ENCODE data around the gene TSPAN15.
"Not testable (repeated sequence)": the region's sequence is repeated elsewhere in the genome, so short reads cannot be mapped to it uniquely, and the experiment has no call there.

Gene TSPAN15

DNA sequence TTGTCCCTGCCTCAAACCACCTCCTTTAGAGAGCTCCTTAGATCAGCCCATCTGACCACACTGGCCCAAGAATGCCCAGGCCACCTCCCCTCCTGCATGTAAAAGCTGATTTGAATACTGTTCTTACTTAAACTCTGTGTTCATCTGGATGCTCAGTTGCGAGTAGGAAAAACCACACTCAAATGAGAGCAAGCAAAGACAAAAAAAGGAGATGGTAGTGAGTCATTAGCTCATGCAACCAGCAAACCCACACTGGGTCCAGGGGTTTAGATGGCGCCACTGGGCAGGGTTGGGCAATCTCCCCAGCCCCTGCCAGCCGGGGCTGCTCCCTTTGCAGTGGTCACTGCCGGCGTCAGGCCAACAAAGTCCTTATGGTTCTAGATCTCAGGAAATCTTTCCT lies 32.7 kb downstream of the TSPAN15 start:
- no peak for DNase-seq

DNA sequence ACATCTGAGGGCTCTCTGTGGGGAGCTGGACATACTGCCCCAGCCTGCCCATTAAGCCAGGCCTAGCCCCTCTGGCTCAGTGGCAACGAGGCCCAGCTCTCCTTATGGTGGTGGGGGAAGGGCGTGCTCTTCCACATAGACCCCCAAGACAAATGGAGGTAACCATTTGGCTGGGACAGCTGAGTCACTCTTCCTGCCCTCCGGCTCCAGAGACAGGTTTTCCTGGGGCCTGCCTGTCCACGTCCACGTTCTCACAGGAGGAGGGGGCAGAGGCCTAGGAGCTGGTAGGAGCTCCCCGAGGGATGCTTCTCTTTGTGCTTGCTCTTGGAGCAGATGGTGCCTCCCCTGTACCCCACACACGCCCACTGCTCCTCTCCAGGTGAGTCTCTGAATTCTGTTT lies 33.5 kb downstream of the TSPAN15 start:
- DNase-seq = no peak

DNA sequence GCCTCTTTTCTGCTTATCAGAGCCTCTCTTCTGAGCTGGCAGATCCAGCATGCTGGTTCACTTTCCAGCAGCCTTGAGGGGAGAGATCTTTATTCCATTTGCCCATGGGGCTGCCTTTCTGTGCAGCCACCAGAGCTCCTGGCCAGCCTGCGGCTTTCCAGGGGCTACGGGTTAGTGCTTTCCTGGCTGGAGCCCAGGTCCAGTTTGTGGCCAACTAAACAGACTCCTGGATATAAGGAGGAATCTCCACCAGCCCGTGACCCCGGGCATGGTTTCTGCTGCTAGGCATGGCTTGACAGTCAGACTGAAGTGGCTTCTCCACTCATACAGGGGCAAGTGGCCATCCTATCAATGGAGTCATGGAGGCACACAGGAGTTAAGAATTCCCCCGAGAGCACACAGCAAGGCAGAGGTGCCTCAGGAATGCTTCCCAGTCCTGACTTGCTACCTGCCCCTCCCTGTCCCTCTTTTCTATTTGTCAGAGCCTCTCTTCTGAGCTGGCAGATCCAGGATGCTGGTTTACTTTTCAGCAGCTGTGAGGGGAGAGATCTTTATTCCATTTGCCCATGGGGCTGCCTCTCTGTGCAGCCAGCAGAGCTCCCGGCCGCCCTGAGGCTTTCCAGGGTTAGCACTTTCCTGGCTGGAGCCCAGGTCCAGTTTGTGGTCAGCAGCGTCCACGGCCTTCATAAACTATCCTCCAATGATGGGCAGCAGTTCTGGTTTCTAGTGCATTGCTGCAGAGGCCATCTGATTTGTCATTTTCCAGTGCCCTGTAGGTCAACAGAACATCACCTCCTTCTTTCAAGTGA lies 35.9 kb downstream of the TSPAN15 start:
- DNase-seq = no peak

DNA sequence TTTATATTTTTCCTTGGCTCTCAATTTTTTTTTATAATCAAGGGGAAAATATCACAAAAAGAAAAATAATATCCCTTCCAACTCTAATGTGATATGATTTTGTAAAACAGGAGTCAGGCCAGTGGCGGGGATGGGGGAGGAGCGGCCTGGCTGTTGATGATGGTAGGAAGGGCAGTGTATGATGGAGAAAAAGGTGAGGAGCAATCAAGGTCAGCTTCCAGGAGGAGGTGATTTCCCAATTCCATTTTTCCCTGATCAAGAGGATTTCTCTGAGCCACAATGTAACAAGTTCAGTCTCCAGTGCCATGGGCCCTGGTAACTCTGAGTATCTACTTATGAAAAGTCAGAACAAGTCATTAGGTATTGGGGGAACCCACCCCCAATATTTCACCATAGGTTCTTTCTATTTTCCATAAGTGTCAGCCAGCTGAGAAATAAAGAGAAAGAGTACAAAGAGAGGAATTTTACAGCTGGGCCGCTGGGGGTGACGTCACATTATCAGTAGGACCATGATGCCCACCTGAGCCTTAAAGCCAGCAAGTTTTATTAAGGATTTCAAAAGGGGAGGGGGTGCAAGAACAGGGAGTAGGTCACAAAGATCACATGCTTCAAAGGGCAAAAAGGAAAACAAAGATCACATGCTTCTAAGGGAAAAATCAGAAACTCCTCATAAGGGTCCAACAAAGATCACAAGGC lies 37.0 kb downstream of the TSPAN15 start:
- not testable (repeated sequence) for DNase-seq

- DNase-seq = not testable (repeated sequence)
These were observed 37.6 kb downstream of the TSPAN15 start for GRCh38 chr10:69488856-69489255.

DNA sequence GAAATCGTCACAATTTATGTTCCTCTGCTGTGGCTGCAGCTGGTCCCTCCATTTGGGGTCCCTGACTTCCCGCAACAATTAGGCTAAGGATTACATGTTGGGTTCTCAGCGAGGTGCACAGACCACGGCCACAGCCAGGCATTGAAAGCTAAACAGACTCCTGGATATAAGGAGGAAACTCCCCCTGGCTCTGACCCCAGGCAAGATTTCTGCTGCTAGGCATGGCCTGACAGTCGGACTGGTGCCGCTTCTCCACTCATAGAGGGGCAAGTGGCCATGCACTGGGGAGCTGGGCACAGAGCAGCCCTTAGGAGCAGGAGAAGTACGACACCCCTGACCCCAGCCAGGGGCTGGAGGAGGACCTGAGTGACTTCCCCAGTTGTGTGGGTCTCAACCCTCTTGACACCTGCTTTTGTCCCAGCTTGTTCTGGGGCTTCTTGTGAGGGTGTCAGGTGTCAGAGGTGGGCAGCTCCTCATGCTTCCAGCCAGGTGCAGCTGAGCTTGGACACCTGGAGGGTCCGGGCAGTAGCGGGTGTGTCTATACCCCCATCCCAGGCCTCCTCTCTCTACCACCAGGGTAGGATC lies 38.3 kb downstream of the TSPAN15 start:
- no peak for DNase-seq

- no peak for DNase-seq
These were observed 39.6 kb downstream of the TSPAN15 start for GRCh38 chr10:69490876-69491275.

GRCh38 chr10:69491611-69492010 lies 40.3 kb downstream of the TSPAN15 start:
- no peak for DNase-seq

GRCh38 chr10:69492091-69492745 lies 41.0 kb downstream of the TSPAN15 start:
- peak in 37 of 56 donors; percentile 27 to 79 (median 52) for DNase-seq

- DNase-seq = no peak
These were observed 41.6 kb downstream of the TSPAN15 start for GRCh38 chr10:69492746-69493462.

DNA sequence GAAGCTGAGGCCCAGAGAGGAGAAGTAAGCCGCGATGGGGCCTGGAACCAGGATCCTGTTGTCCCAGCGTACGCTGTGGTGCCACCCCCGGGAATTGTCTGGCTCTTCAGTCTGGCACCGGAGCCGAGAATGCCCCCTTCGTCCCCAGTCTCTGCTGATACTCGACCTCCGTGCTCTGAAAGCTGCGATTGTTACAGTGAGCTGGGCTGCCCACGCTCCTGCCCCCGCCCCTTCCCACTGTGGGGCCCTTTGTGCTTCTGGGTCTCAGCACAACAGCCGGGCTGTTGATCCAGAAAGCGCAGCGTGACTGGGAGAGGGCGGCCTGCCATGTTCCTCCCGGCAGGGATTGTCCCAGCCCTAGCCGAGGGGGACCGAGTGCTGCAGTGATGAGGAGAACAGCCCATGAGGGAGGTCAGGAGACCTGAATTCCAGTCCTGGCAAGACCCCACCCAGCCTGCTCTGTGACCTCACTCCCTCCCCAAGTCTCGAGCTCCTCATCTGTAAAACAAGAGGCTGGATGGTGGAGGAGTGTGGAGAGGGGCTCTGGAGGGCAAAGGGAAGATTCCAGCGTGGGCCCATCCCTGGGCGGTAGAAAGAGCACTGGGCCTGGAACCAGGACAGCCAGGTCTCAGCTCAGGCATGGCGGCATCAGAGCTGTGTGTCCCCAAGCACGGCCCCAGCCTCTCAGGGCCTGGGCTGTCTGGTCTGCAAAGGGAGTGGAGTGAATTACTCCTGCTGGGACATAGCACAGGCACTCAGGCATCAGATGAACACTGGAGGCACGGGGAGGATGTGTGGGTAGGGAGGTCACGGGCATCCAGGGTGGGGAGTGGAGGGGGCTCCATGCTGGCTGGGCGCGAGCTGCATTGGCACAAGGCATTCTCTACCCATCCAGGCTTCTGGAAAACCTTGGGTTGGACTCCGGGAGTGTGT lies 43.6 kb downstream of the TSPAN15 start:
- peak; percentile 45 to 98 (median 91) for DNase-seq

DNA sequence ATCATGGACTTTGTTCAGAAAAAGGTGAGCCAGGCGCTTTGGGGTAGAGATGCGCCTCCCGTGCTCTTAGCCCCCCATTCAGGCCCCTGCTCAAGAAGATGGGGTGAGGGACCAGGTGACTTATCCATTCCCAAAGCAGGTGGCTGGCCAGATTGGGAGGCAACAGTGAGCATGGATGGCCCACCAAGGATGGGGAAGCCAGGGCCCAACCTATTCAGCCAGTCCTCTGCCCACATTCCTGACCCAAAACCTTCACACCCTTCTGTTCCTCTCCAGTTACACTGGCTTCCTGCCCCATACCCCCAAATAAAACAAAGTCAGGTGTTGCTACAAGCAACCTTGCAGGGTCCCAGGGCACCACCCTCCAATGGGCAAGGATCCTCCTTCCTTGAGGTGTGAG lies 44.4 kb downstream of the TSPAN15 start:
- no peak for DNase-seq

- no peak for DNase-seq
These were observed 45.3 kb downstream of the TSPAN15 start for GRCh38 chr10:69496352-69497230.

- DNase-seq = peak in 28 of 56 donors; percentile 21 to 79 (median 54)
These were observed 45.9 kb downstream of the TSPAN15 start for GRCh38 chr10:69497231-69497561.

- DNase-seq = no peak
These were observed 46.5 kb downstream of the TSPAN15 start for GRCh38 chr10:69497611-69498390.

DNA sequence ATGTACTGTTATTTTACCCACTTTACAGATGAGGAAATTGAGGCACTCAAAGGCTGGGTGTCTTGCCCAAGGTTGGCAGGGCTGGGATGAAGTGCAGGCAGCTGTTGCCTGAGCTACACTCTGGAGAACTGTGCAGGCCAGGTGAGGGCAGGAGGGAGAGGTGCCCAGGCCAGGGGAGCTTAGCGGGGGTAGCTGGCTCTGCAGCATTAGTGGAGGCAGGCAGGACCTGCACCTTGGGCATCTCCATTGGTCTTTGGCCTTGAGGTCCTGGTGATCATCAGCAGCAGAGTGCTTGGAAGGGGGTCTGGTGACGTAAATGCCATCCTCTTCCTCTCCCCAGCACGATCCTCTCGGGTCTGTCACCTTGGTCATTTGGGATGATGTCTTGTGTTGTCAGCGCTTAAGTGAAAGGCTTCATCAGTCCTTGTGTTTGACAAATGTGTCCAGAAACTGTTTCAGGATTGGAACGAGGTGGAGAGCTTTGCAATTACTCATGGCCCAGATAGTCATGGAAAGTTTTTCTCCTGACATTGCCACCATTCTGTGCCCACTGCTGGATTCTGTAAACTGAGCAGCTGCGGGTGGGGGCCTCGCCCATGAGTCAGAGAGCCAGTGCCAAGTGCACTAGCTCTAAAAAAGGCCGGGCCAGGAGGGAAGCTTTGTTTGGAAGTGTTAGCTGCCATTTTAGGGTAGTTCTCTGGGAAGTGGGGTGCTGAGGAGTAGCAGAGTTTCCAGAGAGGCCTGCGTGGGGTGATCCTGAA lies 47.6 kb downstream of the TSPAN15 start:
- no peak for DNase-seq

Data from amygdala (tissue), 56 donors.